Measurements from ENCODE around the gene GAGE12J.

DNA sequence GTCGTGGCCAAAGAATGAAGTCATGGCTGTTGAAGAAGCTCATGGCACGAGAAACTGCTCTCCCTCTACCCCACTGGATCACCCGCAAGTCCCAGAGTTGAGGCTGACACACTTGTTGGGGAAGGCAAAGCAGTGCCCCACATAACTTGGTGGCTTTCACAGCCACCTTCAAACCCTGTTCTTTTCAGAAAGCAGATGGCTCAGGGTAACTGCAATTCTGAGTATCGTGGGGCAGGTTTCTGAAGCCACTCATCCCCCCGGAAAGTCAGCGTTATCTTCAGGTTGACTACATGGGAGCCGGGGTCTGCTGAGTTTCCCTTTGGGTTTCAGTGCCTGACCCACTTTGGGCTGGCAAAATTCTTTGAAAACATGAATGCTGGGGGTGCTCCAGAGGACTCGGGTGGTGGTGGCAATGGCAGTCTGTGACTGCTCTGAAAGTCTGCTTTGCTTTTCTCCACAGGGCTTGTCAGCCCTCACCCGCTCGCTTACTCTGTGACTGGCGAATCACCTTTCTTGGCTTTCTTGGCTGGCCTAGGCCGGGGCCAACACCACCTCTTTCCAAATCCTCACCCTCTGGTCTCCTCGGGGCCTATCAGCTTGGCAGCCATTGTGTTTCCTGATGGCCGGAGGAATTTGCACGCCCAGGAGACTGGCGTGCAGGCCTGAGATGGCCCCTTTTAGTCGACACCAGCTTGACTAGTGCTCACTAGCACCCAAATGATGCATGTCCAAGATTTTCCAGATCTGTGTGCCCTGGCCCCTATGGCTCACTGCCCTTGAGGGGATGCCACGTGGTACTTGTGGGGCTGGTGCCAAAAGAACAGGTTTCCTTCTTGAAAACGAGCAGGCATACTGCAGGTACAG is 44.9 kb upstream of the GAGE12J start:
- TF ChIP-seq, protein P1, sequence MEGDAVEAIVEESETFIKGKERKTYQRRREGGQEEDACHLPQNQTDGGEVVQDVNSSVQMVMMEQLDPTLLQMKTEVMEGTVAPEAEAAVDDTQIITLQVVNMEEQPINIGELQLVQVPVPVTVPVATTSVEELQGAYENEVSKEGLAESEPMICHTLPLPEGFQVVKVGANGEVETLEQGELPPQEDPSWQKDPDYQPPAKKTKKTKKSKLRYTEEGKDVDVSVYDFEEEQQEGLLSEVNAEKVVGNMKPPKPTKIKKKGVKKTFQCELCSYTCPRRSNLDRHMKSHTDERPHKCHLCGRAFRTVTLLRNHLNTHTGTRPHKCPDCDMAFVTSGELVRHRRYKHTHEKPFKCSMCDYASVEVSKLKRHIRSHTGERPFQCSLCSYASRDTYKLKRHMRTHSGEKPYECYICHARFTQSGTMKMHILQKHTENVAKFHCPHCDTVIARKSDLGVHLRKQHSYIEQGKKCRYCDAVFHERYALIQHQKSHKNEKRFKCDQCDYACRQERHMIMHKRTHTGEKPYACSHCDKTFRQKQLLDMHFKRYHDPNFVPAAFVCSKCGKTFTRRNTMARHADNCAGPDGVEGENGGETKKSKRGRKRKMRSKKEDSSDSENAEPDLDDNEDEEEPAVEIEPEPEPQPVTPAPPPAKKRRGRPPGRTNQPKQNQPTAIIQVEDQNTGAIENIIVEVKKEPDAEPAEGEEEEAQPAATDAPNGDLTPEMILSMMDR (IDR thresholded peaks at IDR 0.05), result no peak
- TF ChIP-seq POLR2A (IDR thresholded peaks at IDR 0.05), result no peak
